Transverse colon (tissue), 4 donors: ENCODE measurements around the gene TMEM107. TPM values are rescaled to one million over a fixed set of nuclear protein-coding genes. Genes with fewer than 3 reads are reported as not detected.

Source experiments
- DNase-seq: peaks from one replicate; pipeline ENCODE4 v3.0.0-alpha.2; 2019
- H3K27ac ChIP-seq, 4 donors: fragments of 200-600 bp; sonication (generic); 2 replicates each; pipeline ENCODE4 v1.5.1; 2016 to 2018; ENCODE audit warnings: inconsistent platforms in 4 of 4
- H3K27me3 ChIP-seq: fragments of 200-600 bp; sonication (generic); 2 replicates; pipeline ENCODE4 v1.5.1; 2017; ENCODE audit warnings: inconsistent platforms
- H3K36me3 ChIP-seq, 4 donors: fragments of 200-600 bp; sonication (generic); 2 replicates each; pipeline ENCODE4 v1.5.1; 2017 to 2019; ENCODE audit warnings: inconsistent platforms in 4 of 4
- H3K4me1 ChIP-seq, 4 donors: fragments of 200-600 bp; sonication (generic); 2 replicates each; pipeline ENCODE4 v1.5.1; 2017 to 2020; ENCODE audit warnings: inconsistent platforms in 4 of 4
- H3K4me3 ChIP-seq, 4 donors: fragments of 200-600 bp; sonication (generic); 1 replicate in 1 of 4; 2 replicates in 3 of 4; pipeline versions ENCODE4 v1.5.1 to v1.6.1; 2017 to 2019; ENCODE audit warnings: inconsistent platforms in 4 of 4
- H3K9me3 ChIP-seq, 2 donors: fragments of 200-600 bp; sonication (generic); 2 replicates each; pipeline ENCODE4 v1.5.1; 2017 to 2019; ENCODE audit warnings: inconsistent platforms in 2 of 2
- CTCF ChIP-seq, 5 experiments: fragments of 200-600 bp in 3 of 5; fragments of 450-650 bp in 2 of 5; sonication (generic) in 3 of 5; IDR thresholded peaks; 1 replicate in 2 of 5; 2 replicates in 3 of 5; pipeline ENCODE4 v1.5.1; 2016 to 2017; ENCODE audit warnings: antibody characterized with exemption in 5 of 5, inconsistent platforms in 3 of 5, mild to moderate bottlenecking in 2 of 5, moderate library complexity in 1 of 5
- EP300 ChIP-seq: sonication (generic); formaldehyde crosslinking; IDR thresholded peaks from one replicate; pipeline ENCODE4 v1.6.1; 2017; ENCODE audit warnings: antibody characterized with exemption, low read depth
- POLR2A ChIP-seq: fragments of 450-650 bp; IDR thresholded peaks from one replicate; pipeline ENCODE4 v1.6.1; 2016; ENCODE audit warnings: antibody characterized with exemption, mild to moderate bottlenecking, moderate library complexity
- POLR2AphosphoS5 ChIP-seq, 3 donors: sonication (generic); formaldehyde crosslinking; IDR thresholded peaks; one replicate each; pipeline ENCODE4 v1.6.1; 2016; ENCODE audit warnings: antibody characterized with exemption in 3 of 3
- WGBS, 2 donors: methylation state at CpG; one replicate each; pipeline ENCODE4 v1.1.5; 2018; ENCODE audit warnings: low coverage in 1 of 2; 5-methylcytosine and 5-hydroxymethylcytosine counted together
- in situ Hi-C, 4 donors: fragments of 200-750 bp; cut with MboI; loops; one replicate each; pipeline versions ENCODE4 v1.15.0 to v1.15.1; 2017; ENCODE audit warnings: low sequenced_read_pairs in 3 of 4, low pct_ligation_motif_present in 1 of 4, low pct_unique_long_range_greater_than_20kb in 1 of 4
- intact Hi-C: fragments of 100-400 bp; cut with DNase I; formaldehyde crosslinking; loops from one replicate; pipeline ENCODE4 v1.15.1; 2023; ENCODE audit warnings: low total_unique reads
- total RNA-seq, 4 donors: library from RNA; depleted of rRNA; stranded (reverse); fragments of >200 nt; gene quantifications; one replicate each; pipeline ENCODE4 v1.1.0, GENCODE V29; 2016

TMEM107 gene
- total RNA-seq, 4 donors from 2014 or later = 1.5 to 74.6 (median 18.3) TPM

- in situ Hi-C loops = loop anchor here in 1 of 4 donors (25.0 kb wide), 1 partner anchor 889 kb away; the partner anchor contains the start of genes DVL2, GABARAP and PHF23
- peak overlapping the region; percentile 58 to 72 (median 64) for H3K27ac ChIP-seq
- H3K4me3 ChIP-seq = peak overlapping the region; percentile 43 to 74 (median 52)
These were observed 50.2 kb downstream of the TMEM107 start for GRCh38 chr17:8125947-8126490.

GRCh38 chr17:8125154-8125946 is 50.8 kb downstream of the TMEM107 start:
- H3K4me3 ChIP-seq = peak overlapping the region; percentile 43 to 74 (median 52)
- TF ChIP-seq POLR2AphosphoS5 (IDR thresholded peaks at IDR 0.05) = no peak
- no peak for TF ChIP-seq CTCF (IDR thresholded peaks at IDR 0.05)
- TF ChIP-seq POLR2A = no peak
- no peak for TF ChIP-seq EP300
- intact Hi-C loops (loop anchor here (10.0 kb wide), 1 partner anchor 59 kb away; no protein-coding TSS in a partner anchor), in situ Hi-C loops (loop anchor here in 1 of 4 donors (25.0 kb wide), 1 partner anchor 888 kb away; the partner anchor contains the start of genes DVL2, GABARAP and PHF23)
- H3K9me3 ChIP-seq = no peaks in the 10 kb centered on the region
- peaks cover 82% of the 10 kb centered on the region for H3K27me3 ChIP-seq
- H3K27ac ChIP-seq = peak overlapping the region; percentile 58 to 72 (median 64)
- peaks cover 46 to 69% (median 63%) of the 10 kb centered on the region in 4 donors for H3K4me1 ChIP-seq
- no peaks in the 10 kb centered on the region for H3K36me3 ChIP-seq
- 1 to 4% methylated on average over 4 to 36 of the region's 40 CpGs for WGBS, 2 donors
- DNase-seq = peak; percentile 88

More at GRCh38 chr17:8125947-8126490, 50.2 kb downstream of the TMEM107 start:
- peaks cover 82% of the 10 kb centered on the region for H3K27me3 ChIP-seq
- H3K36me3 ChIP-seq = no peaks in the 10 kb centered on the region
- intact Hi-C loops = loop anchor here (10.0 kb wide), 1 partner anchor 59 kb away; no protein-coding TSS in a partner anchor
- DNase-seq = no peak
- peaks cover 45 to 63% (median 56%) of the 10 kb centered on the region in 4 donors for H3K4me1 ChIP-seq
- WGBS, 2 donors = 1% methylated on average over 15 to 35 of the region's 35 CpGs
- no peak for TF ChIP-seq POLR2A
- TF ChIP-seq EP300 = no peak
- TF ChIP-seq CTCF (IDR thresholded peaks at IDR 0.05) = no peak
- no peak for TF ChIP-seq POLR2AphosphoS5 (IDR thresholded peaks at IDR 0.05)
- no peaks in the 10 kb centered on the region for H3K9me3 ChIP-seq

- H3K9me3 ChIP-seq = no peaks in the 10 kb centered on the region
- 2 to 4% methylated on average over 11 to 24 of the region's 24 CpGs for WGBS, 2 donors
- TF ChIP-seq CTCF (IDR thresholded peaks at IDR 0.05) (no peak), POLR2AphosphoS5 (IDR thresholded peaks at IDR 0.05) (no peak), EP300 (no peak), POLR2A (no peak)
- intact Hi-C loops (loop anchor here (10.0 kb wide), 1 partner anchor 60 kb away; no protein-coding TSS in a partner anchor), in situ Hi-C loops (loop anchor here in 1 of 4 donors (25.0 kb wide), 1 partner anchor 887 kb away; the partner anchor contains the start of genes DVL2, GABARAP and PHF23)
- H3K4me1 ChIP-seq = peaks cover 46 to 75% (median 65%) of the 10 kb centered on the region in 4 donors
- H3K36me3 ChIP-seq = no peaks in the 10 kb centered on the region
- peaks cover 75% of the 10 kb centered on the region for H3K27me3 ChIP-seq
- peak overlapping the region in 2 of 4 donors; percentile 44 to 74 for H3K4me3 ChIP-seq
- no peak overlapping the region for H3K27ac ChIP-seq
- DNase-seq = no peak
These were observed 51.6 kb downstream of the TMEM107 start for GRCh38 chr17:8124350-8125153.
